Duodenal mucosa (tissue), 2 donors: ENCODE measurements around the gene PTPRQ.

ENCODE experiments used
- H3K27ac ChIP-seq: one replicate; pipeline ENCODE4 v1.7.0; 2013; ENCODE audit warnings: low read depth, low read length
- H3K27me3 ChIP-seq, 2 donors: one replicate each; pipeline ENCODE4 v1.7.0; 2013; ENCODE audit warnings: low read length in 2 of 2, control low read depth in 1 of 2; ENCODE audit not compliant: insufficient read depth in 2 of 2, control insufficient read depth in 1 of 2
- H3K36me3 ChIP-seq, 2 donors: one replicate each; pipeline ENCODE4 v1.7.0; 2013; ENCODE audit warnings: low read length in 2 of 2, control low read depth in 1 of 2; ENCODE audit not compliant: insufficient read depth in 2 of 2, control insufficient read depth in 1 of 2
- H3K4me1 ChIP-seq, 2 donors: one replicate each; pipeline ENCODE4 v1.7.0; 2013; ENCODE audit warnings: low read length in 2 of 2, control low read depth in 1 of 2; ENCODE audit not compliant: insufficient read depth in 2 of 2, control insufficient read depth in 1 of 2
- H3K4me3 ChIP-seq, 2 donors: one replicate each; pipeline ENCODE4 v1.7.0; 2013; ENCODE audit warnings: low read length in 2 of 2, low read depth in 1 of 2
- H3K9ac ChIP-seq, 2 donors: one replicate each; pipeline ENCODE4 v1.7.0; 2013; ENCODE audit warnings: low read length in 2 of 2, low read depth in 1 of 2
- H3K9me3 ChIP-seq, 2 donors: one replicate each; pipeline ENCODE4 v1.7.0; 2013; ENCODE audit warnings: low read length in 2 of 2, control low read depth in 1 of 2; ENCODE audit not compliant: control insufficient read depth in 1 of 2

PTPRQ gene

GRCh38 chr12:80590085-80590484 lies 146.1 kb downstream of the PTPRQ start:
- H3K36me3 ChIP-seq, result no peaks in the 10 kb centered on the region

GRCh38 chr12:80593766-80594165 lies 149.7 kb downstream of the PTPRQ start:
- H3K9me3 ChIP-seq, result no peaks in the 10 kb centered on the region
- no peak overlapping the region for H3K4me3 ChIP-seq
- no peaks in the 10 kb centered on the region for H3K27me3 ChIP-seq
- H3K36me3 ChIP-seq, result no peaks in the 10 kb centered on the region
- no peak overlapping the region for H3K9ac ChIP-seq
- no peak overlapping the region for H3K27ac ChIP-seq
- H3K4me1 ChIP-seq, result no peaks in the 10 kb centered on the region

More at GRCh38 chr12:80590085-80590484, 146.1 kb downstream of the PTPRQ start:
- Histone ChIP-seq H3K9ac (no peak overlapping the region), H3K27ac (no peak overlapping the region), H3K9me3 (no peaks in the 10 kb centered on the region), H3K27me3 (no peaks in the 10 kb centered on the region), H3K4me1 (no peaks in the 10 kb centered on the region), H3K4me3 (no peak overlapping the region)

- Histone ChIP-seq H3K36me3 (no peaks in the 10 kb centered on the region), H3K27ac (no peak overlapping the region), H3K4me3 (no peak overlapping the region), H3K9me3 (no peaks in the 10 kb centered on the region), H3K9ac (no peak overlapping the region), H3K4me1 (no peaks in the 10 kb centered on the region), H3K27me3 (no peaks in the 10 kb centered on the region)
These were observed 152.5 kb downstream of the PTPRQ start for GRCh38 chr12:80596509-80596908.

- H3K9me3 ChIP-seq, result no peaks in the 10 kb centered on the region
- no peaks in the 10 kb centered on the region for H3K27me3 ChIP-seq
- H3K9ac ChIP-seq, result no peak overlapping the region
- H3K4me3 ChIP-seq, result no peak overlapping the region
- H3K4me1 ChIP-seq, result no peaks in the 10 kb centered on the region
- H3K36me3 ChIP-seq, result no peaks in the 10 kb centered on the region
- no peak overlapping the region for H3K27ac ChIP-seq
These were observed 154.1 kb downstream of the PTPRQ start for GRCh38 chr12:80598004-80598606.

- Histone ChIP-seq H3K36me3 (no peaks in the 10 kb centered on the region), H3K4me3 (no peak overlapping the region), H3K9me3 (no peaks in the 10 kb centered on the region)
These were observed 158.4 kb downstream of the PTPRQ start for GRCh38 chr12:80602455-80602854.

GRCh38 chr12:80607361-80608135 lies 163.5 kb downstream of the PTPRQ start:
- no peak overlapping the region for H3K9ac ChIP-seq
- no peaks in the 10 kb centered on the region for H3K9me3 ChIP-seq
- no peaks in the 10 kb centered on the region for H3K27me3 ChIP-seq
- no peak overlapping the region for H3K4me3 ChIP-seq
- H3K27ac ChIP-seq, result no peak overlapping the region
- H3K36me3 ChIP-seq, result no peaks in the 10 kb centered on the region
- H3K4me1 ChIP-seq, result no peaks in the 10 kb centered on the region

More at GRCh38 chr12:80602455-80602854, 158.4 kb downstream of the PTPRQ start:
- no peaks in the 10 kb centered on the region for H3K4me1 ChIP-seq
- no peak overlapping the region for H3K27ac ChIP-seq
- no peaks in the 10 kb centered on the region for H3K27me3 ChIP-seq
- no peak overlapping the region for H3K9ac ChIP-seq

- H3K4me3 ChIP-seq, result no peak overlapping the region
- no peaks in the 10 kb centered on the region for H3K9me3 ChIP-seq
- H3K27ac ChIP-seq, result no peak overlapping the region
- H3K27me3 ChIP-seq, result no peaks in the 10 kb centered on the region
- no peak overlapping the region for H3K9ac ChIP-seq
- no peaks in the 10 kb centered on the region for H3K36me3 ChIP-seq
- H3K4me1 ChIP-seq, result no peaks in the 10 kb centered on the region
These were observed 173.7 kb downstream of the PTPRQ start for GRCh38 chr12:80617733-80618132.

- Histone ChIP-seq H3K4me3 (no peak overlapping the region), H3K9me3 (no peaks in the 10 kb centered on the region), H3K36me3 (no peaks in the 10 kb centered on the region), H3K27ac (no peak overlapping the region), H3K27me3 (no peaks in the 10 kb centered on the region), H3K4me1 (no peaks in the 10 kb centered on the region), H3K9ac (no peak overlapping the region)
These were observed 176.2 kb downstream of the PTPRQ start for GRCh38 chr12:80620281-80620680.

GRCh38 chr12:80622271-80622670 lies 178.2 kb downstream of the PTPRQ start:
- H3K27me3 ChIP-seq, result no peaks in the 10 kb centered on the region
- H3K4me3 ChIP-seq, result no peak overlapping the region
- no peaks in the 10 kb centered on the region for H3K36me3 ChIP-seq
- no peak overlapping the region for H3K27ac ChIP-seq
- no peak overlapping the region for H3K9ac ChIP-seq
- H3K4me1 ChIP-seq, result no peaks in the 10 kb centered on the region
- no peaks in the 10 kb centered on the region for H3K9me3 ChIP-seq

- no peak overlapping the region for H3K27ac ChIP-seq
- H3K36me3 ChIP-seq, result no peaks in the 10 kb centered on the region
- H3K9me3 ChIP-seq, result no peaks in the 10 kb centered on the region
- H3K9ac ChIP-seq, result no peak overlapping the region
- no peaks in the 10 kb centered on the region for H3K4me1 ChIP-seq
- no peak overlapping the region for H3K4me3 ChIP-seq
- no peaks in the 10 kb centered on the region for H3K27me3 ChIP-seq
These were observed 181.0 kb downstream of the PTPRQ start for GRCh38 chr12:80625051-80625450.
